Measurements from ENCODE around the gene MACO1.
"Not testable (repeated sequence)": the region's sequence is repeated elsewhere in the genome, so short reads cannot be mapped to it uniquely, and the experiment has no call there.

MACO1 gene

GRCh38 chr1:25456502-25456901, 25.8 kb downstream of the MACO1 start:
- DNase-seq (ENCODE audit: low read depth) = no peak

DNA sequence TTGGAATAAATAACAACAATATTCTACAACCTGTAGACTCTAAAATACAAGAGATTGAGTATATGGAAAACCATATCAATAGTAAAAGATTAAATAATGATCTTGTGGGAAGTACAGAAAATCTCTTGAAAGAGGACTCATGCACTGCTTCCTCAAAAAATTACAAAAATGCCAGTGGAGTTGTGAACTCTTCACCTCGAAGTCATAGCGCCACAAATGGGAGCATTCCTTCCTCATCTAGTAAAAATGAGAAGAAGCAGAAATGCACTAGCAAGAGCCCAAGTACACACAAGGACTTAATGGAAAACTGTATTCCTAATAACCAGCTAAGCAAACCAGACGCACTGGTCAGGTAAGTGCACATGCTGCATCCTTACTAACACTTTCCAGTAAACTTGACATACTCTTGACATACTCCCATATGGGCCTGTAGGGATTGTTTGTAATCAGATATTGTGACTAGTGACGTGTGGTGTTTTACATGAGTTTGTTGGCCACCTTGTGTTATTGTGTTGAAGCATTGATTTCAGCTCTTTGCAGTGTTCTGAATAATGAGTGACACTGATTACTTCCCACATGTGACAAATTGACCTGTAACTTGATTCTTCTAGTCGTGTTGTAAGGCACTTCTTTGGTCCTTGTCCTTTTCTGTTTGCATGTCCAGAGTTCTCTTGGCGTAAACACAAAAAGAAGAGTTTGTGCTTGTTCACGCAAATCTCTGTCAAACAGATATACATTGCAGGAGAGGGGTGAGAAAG, 28.0 kb downstream of the MACO1 start:
- peak; percentile 74 for DNase-seq (ENCODE audit: low read depth)

DNA sequence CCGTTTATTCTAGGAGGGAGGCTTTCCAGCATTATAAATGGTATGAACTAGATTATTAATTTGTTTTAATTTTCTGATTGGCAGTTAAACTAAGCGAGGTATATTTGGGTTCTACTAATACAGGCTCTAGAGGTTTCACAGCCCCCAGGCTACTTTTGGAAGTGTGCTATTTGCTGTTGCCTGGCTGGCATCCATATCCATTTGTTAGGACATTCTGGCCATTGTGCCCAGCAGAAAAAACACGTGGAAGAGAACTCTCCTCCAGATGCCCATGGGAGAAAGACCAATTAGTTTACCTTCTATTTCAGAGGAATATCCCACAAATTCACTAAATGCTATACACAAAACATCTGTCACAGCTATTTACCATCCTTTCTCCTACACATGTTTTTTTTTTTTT, 29.3 kb downstream of the MACO1 start:
- DNase-seq (ENCODE audit: low read depth) = no peak

DNA sequence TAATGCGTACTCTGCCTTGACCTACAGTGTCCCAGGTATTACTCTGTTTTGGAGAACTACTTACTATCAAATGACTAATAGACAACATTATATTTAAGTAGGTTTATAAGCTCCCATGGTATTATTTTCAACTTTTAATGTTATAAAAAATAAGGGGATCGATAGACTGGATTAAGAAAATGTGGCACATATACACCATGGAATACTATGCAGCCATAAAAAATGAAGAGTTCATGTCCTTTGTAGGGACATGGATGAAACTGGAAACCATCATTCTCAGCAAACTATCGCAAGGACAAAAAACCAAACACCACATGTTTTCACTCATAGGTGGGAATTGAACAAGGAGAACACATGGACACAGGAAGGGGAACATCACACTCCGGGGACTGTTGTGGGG, 30.1 kb downstream of the MACO1 start:
- DNase-seq (ENCODE audit: low read depth) = not testable (repeated sequence)

GRCh38 chr1:25461849-25462248, 31.2 kb downstream of the MACO1 start:
- DNase-seq (ENCODE audit: low read depth) = no peak

GRCh38 chr1:25462732-25463131, 32.0 kb downstream of the MACO1 start:
- DNase-seq (ENCODE audit: low read depth) = peak; percentile 19

DNA sequence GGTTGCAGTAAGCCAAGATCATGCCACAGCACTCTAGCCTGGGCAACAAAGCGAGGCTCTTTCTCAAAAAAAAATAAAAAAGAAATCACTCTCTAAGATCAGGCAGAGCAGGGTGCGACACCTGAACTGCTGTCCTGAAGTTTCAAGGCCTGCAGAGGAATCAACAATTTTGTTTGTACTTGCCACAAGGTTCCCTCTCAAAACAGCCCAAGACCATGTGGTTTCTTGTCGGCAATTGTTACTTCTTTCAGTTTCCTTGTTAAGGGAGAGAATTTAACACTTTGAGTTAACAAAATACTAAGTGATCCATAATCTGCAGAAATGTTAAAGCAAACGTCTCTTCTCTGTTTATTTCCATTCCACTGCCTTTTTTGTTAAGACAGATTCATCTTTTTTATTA, 36.5 kb downstream of the MACO1 start:
- no peak for DNase-seq (ENCODE audit: low read depth)

DNA sequence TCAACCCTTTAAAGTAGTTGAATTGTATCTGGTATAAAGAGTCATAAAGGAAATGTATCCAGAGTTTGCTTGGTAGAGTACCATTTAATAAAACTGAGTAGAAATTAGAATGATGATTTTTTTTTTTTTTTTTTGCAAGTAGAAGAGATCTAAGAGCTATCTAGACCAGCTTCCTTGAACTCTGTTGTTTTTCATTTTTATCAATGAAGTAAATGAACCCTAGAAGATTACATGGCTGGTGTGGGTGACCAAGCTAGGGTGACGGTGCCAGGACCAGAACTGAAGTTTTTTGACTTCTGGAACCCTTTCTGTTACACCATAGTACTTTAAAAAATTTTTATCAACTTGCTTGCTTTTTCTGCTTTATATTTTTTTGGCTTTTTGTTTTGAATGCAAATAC, 36.9 kb downstream of the MACO1 start:
- no peak for DNase-seq (ENCODE audit: low read depth)

- peak; percentile 55 for DNase-seq (ENCODE audit: low read depth)
Measured at GRCh38 chr1:25468033-25468432, 37.3 kb downstream of the MACO1 start.

- peak; percentile 66 for DNase-seq (ENCODE audit: low read depth)
Measured at GRCh38 chr1:25469177-25469576, 38.5 kb downstream of the MACO1 start.

DNA sequence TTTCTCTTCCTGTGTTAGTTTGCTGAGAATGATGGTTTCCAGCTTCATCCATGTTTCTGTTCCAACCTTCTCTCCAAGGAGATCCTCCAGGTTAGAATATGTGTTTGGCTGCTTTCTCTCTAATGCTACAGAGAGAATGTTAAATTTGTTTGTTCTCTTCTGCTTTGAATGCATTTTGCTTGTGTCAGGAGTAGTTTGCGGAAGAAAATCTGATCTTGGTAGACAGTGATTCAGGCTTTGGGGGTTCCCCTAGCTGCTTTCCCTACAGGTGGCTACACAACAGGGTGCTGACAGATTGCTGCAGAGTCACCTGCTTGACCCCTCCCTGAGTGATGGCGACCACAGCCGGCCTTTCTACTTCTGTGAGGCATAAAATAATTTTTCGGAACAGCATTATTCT, 41.8 kb downstream of the MACO1 start:
- DNase-seq (ENCODE audit: low read depth) = no peak

GRCh38 chr1:25473653-25474225, 43.0 kb downstream of the MACO1 start:
- no peak for DNase-seq (ENCODE audit: low read depth)

DNA sequence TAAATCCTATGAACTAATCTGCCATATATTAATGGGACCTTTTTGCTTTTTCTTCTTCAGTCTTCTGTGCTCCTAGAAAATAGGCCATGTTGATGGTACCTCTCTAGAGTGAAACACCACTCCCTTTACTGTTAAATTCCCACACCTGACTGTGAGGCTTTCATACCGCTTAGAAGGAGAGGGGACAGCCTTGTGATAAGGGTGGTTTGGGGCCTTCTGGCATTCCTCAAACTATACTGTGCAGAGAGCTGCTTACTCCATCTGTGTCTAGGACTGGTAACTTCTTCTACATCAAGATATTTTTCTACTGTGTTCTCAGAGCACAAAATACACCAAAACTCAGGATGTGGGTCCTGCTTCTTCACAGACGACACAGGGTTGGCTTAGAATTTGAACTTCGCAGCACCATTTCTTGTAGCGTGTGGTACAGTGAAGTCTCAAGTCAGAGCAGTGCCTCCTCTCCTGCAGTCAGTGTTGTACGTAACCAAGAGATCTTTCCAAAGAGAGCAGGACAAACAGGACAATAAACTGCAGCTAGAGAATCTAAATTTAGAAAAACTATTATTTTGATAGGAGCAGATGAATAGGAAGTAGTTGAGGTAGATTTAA, 43.8 kb downstream of the MACO1 start:
- DNase-seq (ENCODE audit: low read depth) = no peak

GRCh38 chr1:25476186-25477097, 45.7 kb downstream of the MACO1 start:
- DNase-seq (ENCODE audit: low read depth) = no peak

GRCh38 chr1:25477448-25478034, 46.8 kb downstream of the MACO1 start:
- peak; percentile 22 for DNase-seq (ENCODE audit: low read depth)

DNA sequence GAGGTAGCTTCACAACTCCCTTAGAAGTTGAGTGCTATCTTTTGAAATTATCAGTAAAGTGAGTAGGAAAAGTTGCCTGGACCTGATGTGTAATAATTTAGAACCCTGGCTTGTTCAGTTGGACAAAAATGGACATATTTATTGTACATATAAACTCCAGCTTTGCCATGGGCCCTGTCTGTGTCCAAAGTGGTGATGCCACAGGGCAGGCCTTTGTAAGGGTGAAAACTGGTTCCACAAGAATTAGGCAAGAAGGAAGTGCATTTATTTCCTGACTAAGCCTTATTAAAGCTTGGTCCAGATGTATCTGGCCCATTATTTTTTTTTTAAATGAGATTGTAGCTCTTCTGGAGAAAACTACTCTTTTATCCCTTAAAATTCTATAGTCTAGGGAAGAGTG, 47.9 kb downstream of the MACO1 start:
- no peak for DNase-seq (ENCODE audit: low read depth)

GRCh38 chr1:25481625-25482024, 50.9 kb downstream of the MACO1 start:
- no peak for DNase-seq (ENCODE audit: low read depth)

DNA sequence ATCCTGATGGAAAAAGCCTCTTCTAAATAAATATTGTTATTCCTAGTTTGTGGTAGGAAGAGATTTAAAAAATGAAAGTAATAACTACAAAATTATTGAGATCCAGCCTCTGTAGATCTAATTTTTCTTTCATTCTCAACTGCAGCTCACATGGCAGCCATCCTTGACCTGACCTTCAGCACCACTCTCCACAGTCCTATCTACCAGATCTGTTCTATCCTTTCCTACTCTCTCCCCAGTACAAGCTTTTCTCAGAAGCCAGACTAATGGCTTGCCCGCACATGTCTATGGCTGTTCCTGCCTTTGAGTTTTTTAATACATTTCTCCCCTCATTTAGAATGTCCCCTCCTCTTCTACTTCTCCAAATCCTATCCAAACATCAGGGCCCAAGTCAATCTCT, 51.5 kb downstream of the MACO1 start:
- DNase-seq (ENCODE audit: low read depth) = no peak

DNA sequence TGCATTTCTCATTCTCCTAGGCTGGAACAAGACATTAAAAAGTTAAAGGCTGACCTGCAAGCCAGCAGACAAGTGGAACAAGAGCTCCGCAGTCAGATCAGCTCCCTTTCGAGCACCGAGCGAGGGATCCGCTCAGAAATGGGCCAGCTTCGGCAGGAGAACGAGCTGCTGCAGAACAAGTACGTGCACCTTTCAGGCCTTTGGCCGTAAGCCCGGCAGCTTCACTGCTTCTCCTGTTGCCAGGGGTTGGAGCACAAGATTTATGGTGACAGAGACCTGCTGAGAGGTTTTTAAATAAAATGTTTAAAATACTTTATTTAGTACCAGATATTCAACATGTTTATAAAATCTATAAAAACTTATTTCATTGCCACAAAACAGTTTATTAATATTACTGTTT, 53.4 kb downstream of the MACO1 start:
- no peak for DNase-seq (ENCODE audit: low read depth)

GRCh38 chr1:25484533-25484932, 53.8 kb downstream of the MACO1 start:
- DNase-seq (ENCODE audit: low read depth) = no peak

DNA sequence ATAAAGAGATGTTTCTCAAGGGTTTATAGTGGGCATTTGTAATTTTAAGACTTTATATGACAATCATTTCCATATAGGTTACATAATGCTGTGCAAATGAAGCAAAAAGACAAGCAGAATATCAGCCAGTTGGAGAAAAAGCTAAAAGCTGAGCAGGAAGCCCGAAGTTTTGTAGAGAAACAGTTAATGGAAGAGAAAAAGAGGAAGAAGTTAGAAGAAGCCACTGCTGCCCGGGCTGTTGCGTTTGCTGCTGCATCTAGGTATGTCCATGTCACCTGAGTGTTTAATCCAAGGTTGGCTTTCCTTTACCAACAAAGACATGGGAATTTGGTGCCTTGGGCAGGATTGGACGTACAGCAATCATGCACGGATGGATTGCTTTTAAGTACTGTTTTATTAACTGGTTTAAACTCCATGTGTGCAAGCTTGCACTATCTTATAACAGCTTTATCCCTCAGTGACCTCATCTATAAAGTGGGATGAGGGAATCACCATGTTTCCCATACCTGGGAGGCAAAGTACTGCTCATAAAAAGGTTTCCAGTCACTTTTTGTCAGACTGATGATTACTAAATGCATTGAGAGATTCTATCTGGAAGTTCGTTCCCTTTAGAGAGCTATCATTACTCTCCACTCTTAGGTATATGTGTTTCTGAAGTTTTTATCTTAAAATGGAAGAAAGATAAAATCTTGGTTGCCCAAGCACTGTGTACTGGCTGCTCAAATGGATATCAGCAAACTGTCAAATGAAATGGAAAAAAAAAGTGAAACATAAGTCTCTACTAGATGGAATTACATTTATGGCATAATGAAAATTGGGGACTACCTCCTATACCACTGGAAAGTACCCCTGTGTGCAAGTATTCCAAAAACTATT, 55.1 kb downstream of the MACO1 start:
- no peak for DNase-seq (ENCODE audit: low read depth)

Measured in iris pigment epithelial cell (primary cell).